HCT116 (cell line): ENCODE measurements around the gene FGD4.

Experiments used
- CTCF ChIP-seq, 3 experiments: fragments of 200-600 bp in 1 of 3; sonication (generic) in 1 of 3; IDR thresholded peaks in 2 of 3; conservative IDR thresholded peaks in 1 of 3; 2 replicates each; pipeline ENCODE4 v1.5.1; 2012 to 2017; ENCODE audit warnings: low read depth in 2 of 3, low read length in 2 of 3, antibody characterized with exemption in 1 of 3, borderline replicate concordance in 1 of 3, control low read depth in 1 of 3, mild to moderate bottlenecking in 1 of 3, mixed read lengths in 1 of 3, mixed run types in 1 of 3, moderate library complexity in 1 of 3; ENCODE audit not compliant: insufficient read depth in 1 of 3
- EZH2phosphoT487 ChIP-seq: fragments of 200-600 bp; IDR thresholded peaks from 2 replicates; pipeline ENCODE4 v1.6.1; 2018; ENCODE audit warnings: antibody characterized with exemption, borderline replicate concordance

GRCh38 chr12:32399370-32400113, at the start of gene FGD4:
- TF ChIP-seq CTCF (IDR thresholded peaks at IDR 0.05 in 2 of 3, conservative IDR thresholded peaks at IDR 0.05 in 1 of 3; ENCODE audit: borderline replicate concordance in 1 of 3, insufficient read depth in 1 of 3, low read depth in 2 of 3, low read length in 2 of 3) (peak; percentile 40 to 87 (median 65)), EZH2phosphoT487 (no peak)
